Measurements from ENCODE around the gene GRIK4. TPM values are rescaled to one million over a fixed set of nuclear protein-coding genes. Genes with fewer than 3 reads are reported as not detected.
A peak's percentile ranks its signal among the peaks of the same experiment; 100 is the strongest.

GRIK4 gene
- total and polyA plus RNA-seq, 7 donors, result 0.04 to 0.11 (median 0.04) TPM; not detected in 4

- no peaks in the 10 kb centered on the region for H3K36me3 ChIP-seq (ENCODE audit: insufficient read depth in 1 of 2, low read depth in 1 of 2)
- intact Hi-C loops (cut with DNase I), result no loop called here
- WGBS, 3 donors, result 91 to 95% (median 95%) methylated on average over 10 of the region's 10 CpGs
- no peaks in the 10 kb centered on the region for H3K9me3 ChIP-seq
- H3K4me3 ChIP-seq, result no peak overlapping the region
- peaks cover 0 to 31% (median 8%) of the 10 kb centered on the region in 3 donors for H3K27me3 ChIP-seq (ENCODE audit: insufficient read depth in 3 of 3, low read length in 2 of 3)
- TF ChIP-seq, protein P1, sequence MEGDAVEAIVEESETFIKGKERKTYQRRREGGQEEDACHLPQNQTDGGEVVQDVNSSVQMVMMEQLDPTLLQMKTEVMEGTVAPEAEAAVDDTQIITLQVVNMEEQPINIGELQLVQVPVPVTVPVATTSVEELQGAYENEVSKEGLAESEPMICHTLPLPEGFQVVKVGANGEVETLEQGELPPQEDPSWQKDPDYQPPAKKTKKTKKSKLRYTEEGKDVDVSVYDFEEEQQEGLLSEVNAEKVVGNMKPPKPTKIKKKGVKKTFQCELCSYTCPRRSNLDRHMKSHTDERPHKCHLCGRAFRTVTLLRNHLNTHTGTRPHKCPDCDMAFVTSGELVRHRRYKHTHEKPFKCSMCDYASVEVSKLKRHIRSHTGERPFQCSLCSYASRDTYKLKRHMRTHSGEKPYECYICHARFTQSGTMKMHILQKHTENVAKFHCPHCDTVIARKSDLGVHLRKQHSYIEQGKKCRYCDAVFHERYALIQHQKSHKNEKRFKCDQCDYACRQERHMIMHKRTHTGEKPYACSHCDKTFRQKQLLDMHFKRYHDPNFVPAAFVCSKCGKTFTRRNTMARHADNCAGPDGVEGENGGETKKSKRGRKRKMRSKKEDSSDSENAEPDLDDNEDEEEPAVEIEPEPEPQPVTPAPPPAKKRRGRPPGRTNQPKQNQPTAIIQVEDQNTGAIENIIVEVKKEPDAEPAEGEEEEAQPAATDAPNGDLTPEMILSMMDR (IDR thresholded peaks at IDR 0.05), result no peak
- no peaks in the 10 kb centered on the region for H3K4me1 ChIP-seq
- DNase-seq, result peak in 1 of 2 donors; percentile 13
- ATAC-seq, result no peak
- no peak overlapping the region for H3K27ac ChIP-seq
These were observed 14.7 kb downstream of the GRIK4 start for GRCh38 chr11:120526241-120526640.

GRCh38 chr11:120527111-120527761 is 15.7 kb downstream of the GRIK4 start:
- ATAC-seq (no peak), DNase-seq (peak; percentile 50 to 76)
- intact Hi-C loops (cut with DNase I), result no loop called here
- Histone ChIP-seq H3K4me3 (no peak overlapping the region), H3K27ac (no peak overlapping the region), H3K4me1 (no peaks in the 10 kb centered on the region), H3K36me3 (ENCODE audit: insufficient read depth in 1 of 2, low read depth in 1 of 2) (no peaks in the 10 kb centered on the region), H3K27me3 (ENCODE audit: insufficient read depth in 3 of 3, low read length in 2 of 3) (peaks cover 0 to 34% (median 8%) of the 10 kb centered on the region in 3 donors), H3K9me3 (no peaks in the 10 kb centered on the region)
- TF ChIP-seq, protein P1 (IDR thresholded peaks at IDR 0.05), result no peak
- WGBS, 3 donors, result 29 to 35% (median 31%) methylated on average over 16 of the region's 16 CpGs

DNA sequence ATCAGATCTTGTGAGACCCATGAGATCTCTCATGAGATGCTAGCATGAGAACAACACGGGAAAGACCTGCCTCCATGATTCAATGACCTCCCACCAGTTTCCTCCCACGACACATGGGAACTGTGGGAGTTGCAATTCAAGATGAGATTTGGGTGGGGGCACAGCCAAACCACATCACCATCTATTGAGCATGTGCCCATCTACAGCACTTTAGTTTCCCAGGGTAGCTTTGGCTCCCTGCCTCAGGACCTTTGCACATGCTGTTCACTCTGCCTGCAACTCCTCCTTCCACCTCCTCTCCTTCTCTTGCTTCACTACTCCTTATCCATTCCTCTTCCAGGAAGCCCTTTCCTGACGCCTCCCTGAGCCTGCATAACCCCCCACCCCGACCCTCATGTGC is 17.2 kb downstream of the GRIK4 start:
- Histone ChIP-seq H3K4me3 (no peak overlapping the region), H3K27me3 (ENCODE audit: insufficient read depth in 3 of 3, low read length in 2 of 3) (peaks cover 0 to 33% (median 10%) of the 10 kb centered on the region in 3 donors), H3K27ac (no peak overlapping the region), H3K9me3 (no peaks in the 10 kb centered on the region), H3K4me1 (no peaks in the 10 kb centered on the region), H3K36me3 (ENCODE audit: insufficient read depth in 1 of 2, low read depth in 1 of 2) (no peaks in the 10 kb centered on the region)
- TF ChIP-seq, protein P1 (IDR thresholded peaks at IDR 0.05), result no peak
- 89 to 95% (median 89%) methylated on average over 4 of the region's 4 CpGs for WGBS, 3 donors
- intact Hi-C loops (cut with DNase I), result no loop called here
- DNase-seq (no peak), ATAC-seq (no peak)

DNA sequence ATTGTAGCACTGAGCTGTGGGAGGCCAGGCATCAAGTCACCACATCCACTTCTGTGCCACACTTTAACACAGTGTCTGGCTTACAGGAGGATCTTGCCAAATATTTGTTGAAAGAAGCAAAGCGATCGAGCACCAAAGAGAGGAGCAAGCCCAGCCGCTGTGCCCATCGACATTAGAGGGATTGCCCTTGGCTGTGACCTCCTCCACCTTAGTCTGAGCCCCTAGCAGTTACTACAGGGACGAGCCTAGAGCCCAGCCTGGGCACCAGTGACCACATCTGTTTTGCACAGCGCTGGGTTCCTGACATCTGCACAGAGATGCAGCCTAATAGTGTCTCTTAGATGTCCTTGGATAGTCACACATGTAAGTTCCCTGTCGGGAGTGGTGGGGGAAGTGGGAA is 17.7 kb downstream of the GRIK4 start:
- intact Hi-C loops (cut with DNase I), result no loop called here

More for the DNA sequence above, 17.7 kb downstream of the GRIK4 start:
- Histone ChIP-seq H3K36me3 (ENCODE audit: insufficient read depth in 1 of 2, low read depth in 1 of 2) (no peaks in the 10 kb centered on the region), H3K4me1 (no peaks in the 10 kb centered on the region), H3K9me3 (no peaks in the 10 kb centered on the region), H3K4me3 (no peak overlapping the region), H3K27me3 (ENCODE audit: insufficient read depth in 3 of 3, low read length in 2 of 3) (peaks cover 0 to 31% (median 7%) of the 10 kb centered on the region in 3 donors), H3K27ac (no peak overlapping the region)
- no peak for ATAC-seq
- peak in 1 of 2 donors; percentile 16 for DNase-seq
- TF ChIP-seq, protein P1 (IDR thresholded peaks at IDR 0.05), result no peak
- 87 to 92% (median 88%) methylated on average over 7 of the region's 7 CpGs for WGBS, 3 donors
